GM12878 (cell line): ENCODE data around the gene PCK2. TPM values are rescaled to one million over a fixed set of nuclear protein-coding genes. Genes with fewer than 3 reads are reported as not detected.

Experiments
- GATAD2B ChIP-seq: fragments of 450-650 bp; conservative IDR thresholded peaks from 2 replicates; pipeline ENCODE4 v1.6.1; 2017; ENCODE audit warnings: low read depth, mild to moderate bottlenecking, moderate library complexity
- IRF4 ChIP-seq: IDR thresholded peaks from 2 replicates; pipeline ENCODE4 v1.6.1; 2011; ENCODE audit warnings: low read depth, low read length
- KAT2A ChIP-seq: conservative IDR thresholded peaks from 2 replicates; pipeline ENCODE4 v1.6.1; 2011; ENCODE audit warnings: low read depth, low read length; ENCODE audit not compliant: control insufficient read depth
- NBN ChIP-seq: fragments of 450-650 bp; IDR thresholded peaks from 2 replicates; pipeline ENCODE4 v1.6.1; 2016
- NR2C2 ChIP-seq: IDR thresholded peaks from 2 replicates; pipeline ENCODE4 v1.6.1; 2011; ENCODE audit warnings: borderline replicate concordance, low read depth; ENCODE audit not compliant: control insufficient read depth, insufficient read length
- PAX5 ChIP-seq: IDR thresholded peaks from 2 replicates; pipeline ENCODE4 v1.6.1; 2011; ENCODE audit warnings: low read depth, low read length, borderline replicate concordance
- POLR2A ChIP-seq: IDR thresholded peaks from 2 replicates; pipeline ENCODE4 v1.6.1; 2011; ENCODE audit warnings: low read depth, mild to moderate bottlenecking, low read length
- POLR2AphosphoS5 ChIP-seq: IDR thresholded peaks from 2 replicates; pipeline ENCODE4 v1.6.1; 2011; ENCODE audit warnings: mild to moderate bottlenecking, low read length, inconsistent platforms
- STAT3 ChIP-seq: IDR thresholded peaks from 2 replicates; pipeline ENCODE4 v1.6.1; 2011; ENCODE audit warnings: low read depth, low read length, improper control_type of control experiment
- SUPT20H ChIP-seq: IDR thresholded peaks from 2 replicates; pipeline ENCODE4 v1.6.1; 2011; ENCODE audit warnings: low read depth, mild to moderate bottlenecking, low read length, moderate library complexity, borderline replicate concordance; ENCODE audit not compliant: control insufficient read depth
- polyA plus RNA-seq, 11 experiments: library from polyadenylated mRNA; depleted of rRNA in 4 of 11; unstranded in 6 of 11; stranded (reverse) in 5 of 11; fragments of >200 nt; fragmentation: Nextera tagmentation in 4 of 11; fragmentation: Illumina TruSeq in 1 of 11; extraction: Ambion mirVana in 4 of 11; extraction: Trizol in 1 of 11; gene quantifications; 1 replicate in 1 of 11; 2 replicates in 10 of 11; pipeline versions ENCODE4 v1.2.1 to v1.2.3, GENCODE V29; 2011 to 2016; ENCODE audit warnings: inconsistent platforms in 2 of 11, missing spikeins in 2 of 11, low read depth in 1 of 11
- total RNA-seq, 4 experiments: library from RNA; depleted of rRNA in 3 of 4; stranded (reverse); fragments of >200 nt in 3 of 4; fragmentation: Illumina TruSeq in 1 of 4; extraction: Trizol in 1 of 4; gene quantifications; 2 replicates each; pipeline versions ENCODE4 v1.2.1 to v1.2.3, GENCODE V29; 2013 to 2021
- TF ChIP-seq, protein P1 (sequence below): fragments of 450-650 bp; formaldehyde crosslinking; IDR thresholded peaks from 2 replicates; pipeline ENCODE4 v1.4.0; 2022; ENCODE audit warnings: mild to moderate bottlenecking, moderate library complexity
- TF ChIP-seq, protein P2 (sequence below): fragments of 450-650 bp; IDR thresholded peaks from 2 replicates; pipeline ENCODE4 v1.6.1; 2016; ENCODE audit warnings: mild to moderate bottlenecking
- TF ChIP-seq, protein P3 (sequence below): IDR thresholded peaks from 2 replicates; pipeline ENCODE4 v1.6.1; 2012; ENCODE audit warnings: low read depth, low read length, improper control_type of control experiment
- TF ChIP-seq, protein P4 (sequence below): fragments of 450-650 bp; IDR thresholded peaks from 2 replicates; pipeline ENCODE4 v1.6.1; 2017; ENCODE audit warnings: mild to moderate bottlenecking, moderate library complexity
- TF ChIP-seq, protein P5 (sequence below): fragments of 450-650 bp; formaldehyde crosslinking; IDR thresholded peaks from 2 replicates; pipeline ENCODE4 v1.5.0; 2022; ENCODE audit warnings: mild to moderate bottlenecking, missing genetic modification characterization

Gene PCK2
- total and polyA plus RNA-seq, 10 of the 15 experiments (the other 5 are each of a cell fraction or from before 2014, with no cell fraction given): 6.6 to 110 (median 44.6) TPM

DNA sequence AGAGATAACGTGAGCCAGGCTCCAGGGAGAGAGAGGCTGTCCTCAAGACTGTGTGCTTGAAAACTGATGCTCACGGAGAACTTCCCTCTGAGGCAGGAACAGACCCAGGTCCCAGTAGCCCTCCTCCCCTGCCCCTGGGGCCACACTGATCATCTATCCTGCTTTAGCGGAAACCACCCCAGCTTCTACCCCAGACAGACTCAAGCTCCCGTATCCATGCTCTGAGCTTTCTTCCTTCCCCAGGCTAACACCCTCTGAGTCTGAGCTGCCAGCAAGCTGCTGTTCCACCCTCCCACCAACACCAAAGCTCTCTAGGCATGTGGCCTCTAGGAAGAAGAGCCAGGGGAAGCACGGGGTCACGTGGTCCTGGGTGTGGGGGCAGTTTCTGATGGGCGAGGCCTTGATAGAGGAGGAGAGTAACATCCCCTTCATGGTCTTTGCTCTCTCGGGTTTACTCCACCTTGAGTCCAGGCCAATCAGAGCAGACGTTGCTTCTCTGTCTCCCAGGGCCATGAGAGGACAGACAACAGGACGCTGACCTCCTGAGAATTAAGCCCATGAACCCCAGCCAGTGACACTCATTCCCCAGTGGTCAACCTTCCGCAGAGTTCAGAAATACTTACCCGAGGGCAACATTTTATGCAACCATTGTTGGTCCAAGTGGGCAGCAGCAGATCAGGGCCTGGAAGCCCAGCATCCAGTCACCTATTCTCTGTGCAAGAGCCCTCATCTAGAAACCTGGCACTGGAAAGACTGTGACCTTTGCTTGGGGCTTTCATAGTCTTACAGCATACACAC, 1.4 kb downstream of the PCK2 start (continued):
- TF ChIP-seq, protein P1, sequence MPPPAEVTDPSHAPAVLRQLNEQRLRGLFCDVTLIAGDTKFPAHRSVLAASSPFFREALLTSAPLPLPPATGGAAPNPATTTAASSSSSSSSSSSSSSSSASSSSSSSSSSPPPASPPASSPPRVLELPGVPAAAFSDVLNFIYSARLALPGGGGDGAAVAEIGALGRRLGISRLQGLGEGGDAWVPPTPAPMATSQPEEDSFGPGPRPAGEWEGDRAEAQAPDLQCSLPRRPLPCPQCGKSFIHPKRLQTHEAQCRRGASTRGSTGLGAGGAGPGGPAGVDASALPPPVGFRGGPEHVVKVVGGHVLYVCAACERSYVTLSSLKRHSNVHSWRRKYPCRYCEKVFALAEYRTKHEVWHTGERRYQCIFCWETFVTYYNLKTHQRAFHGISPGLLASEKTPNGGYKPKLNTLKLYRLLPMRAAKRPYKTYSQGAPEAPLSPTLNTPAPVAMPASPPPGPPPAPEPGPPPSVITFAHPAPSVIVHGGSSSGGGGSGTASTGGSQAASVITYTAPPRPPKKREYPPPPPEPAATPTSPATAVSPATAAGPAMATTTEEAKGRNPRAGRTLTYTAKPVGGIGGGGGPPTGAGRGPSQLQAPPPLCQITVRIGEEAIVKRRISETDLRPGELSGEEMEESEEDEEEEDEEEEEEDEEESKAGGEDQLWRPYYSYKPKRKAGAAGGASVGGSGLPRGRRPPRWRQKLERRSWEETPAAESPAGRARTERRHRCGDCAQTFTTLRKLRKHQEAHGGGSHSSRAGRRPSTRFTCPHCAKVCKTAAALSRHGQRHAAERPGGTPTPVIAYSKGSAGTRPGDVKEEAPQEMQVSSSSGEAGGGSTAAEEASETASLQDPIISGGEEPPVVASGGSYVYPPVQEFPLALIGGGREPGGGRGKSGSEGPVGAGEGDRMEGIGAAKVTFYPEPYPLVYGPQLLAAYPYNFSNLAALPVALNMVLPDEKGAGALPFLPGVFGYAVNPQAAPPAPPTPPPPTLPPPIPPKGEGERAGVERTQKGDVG (CRISPR knock-in tag): 0 out of 2 replicates have a peak, but pooled peaks have one; percentile 57
- peak; percentile 99 for TF ChIP-seq POLR2AphosphoS5
- peak; percentile 98 for TF ChIP-seq POLR2A
- TF ChIP-seq, protein P2, sequence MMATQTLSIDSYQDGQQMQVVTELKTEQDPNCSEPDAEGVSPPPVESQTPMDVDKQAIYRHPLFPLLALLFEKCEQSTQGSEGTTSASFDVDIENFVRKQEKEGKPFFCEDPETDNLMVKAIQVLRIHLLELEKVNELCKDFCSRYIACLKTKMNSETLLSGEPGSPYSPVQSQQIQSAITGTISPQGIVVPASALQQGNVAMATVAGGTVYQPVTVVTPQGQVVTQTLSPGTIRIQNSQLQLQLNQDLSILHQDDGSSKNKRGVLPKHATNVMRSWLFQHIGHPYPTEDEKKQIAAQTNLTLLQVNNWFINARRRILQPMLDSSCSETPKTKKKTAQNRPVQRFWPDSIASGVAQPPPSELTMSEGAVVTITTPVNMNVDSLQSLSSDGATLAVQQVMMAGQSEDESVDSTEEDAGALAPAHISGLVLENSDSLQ: peak; percentile 37
- TF ChIP-seq KAT2A: no peak
- TF ChIP-seq GATAD2B: no peak; the same call in 1 of the 2 replicates
- no peak for TF ChIP-seq NR2C2
- peak; percentile 72; the same call in 1 of the 2 replicates for TF ChIP-seq IRF4
- TF ChIP-seq NBN: peak; percentile 86
- no peak for TF ChIP-seq SUPT20H
- TF ChIP-seq, protein P3, sequence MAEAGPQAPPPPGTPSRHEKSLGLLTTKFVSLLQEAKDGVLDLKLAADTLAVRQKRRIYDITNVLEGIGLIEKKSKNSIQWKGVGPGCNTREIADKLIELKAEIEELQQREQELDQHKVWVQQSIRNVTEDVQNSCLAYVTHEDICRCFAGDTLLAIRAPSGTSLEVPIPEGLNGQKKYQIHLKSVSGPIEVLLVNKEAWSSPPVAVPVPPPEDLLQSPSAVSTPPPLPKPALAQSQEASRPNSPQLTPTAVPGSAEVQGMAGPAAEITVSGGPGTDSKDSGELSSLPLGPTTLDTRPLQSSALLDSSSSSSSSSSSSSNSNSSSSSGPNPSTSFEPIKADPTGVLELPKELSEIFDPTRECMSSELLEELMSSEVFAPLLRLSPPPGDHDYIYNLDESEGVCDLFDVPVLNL: no peak
- TF ChIP-seq, protein P4, sequence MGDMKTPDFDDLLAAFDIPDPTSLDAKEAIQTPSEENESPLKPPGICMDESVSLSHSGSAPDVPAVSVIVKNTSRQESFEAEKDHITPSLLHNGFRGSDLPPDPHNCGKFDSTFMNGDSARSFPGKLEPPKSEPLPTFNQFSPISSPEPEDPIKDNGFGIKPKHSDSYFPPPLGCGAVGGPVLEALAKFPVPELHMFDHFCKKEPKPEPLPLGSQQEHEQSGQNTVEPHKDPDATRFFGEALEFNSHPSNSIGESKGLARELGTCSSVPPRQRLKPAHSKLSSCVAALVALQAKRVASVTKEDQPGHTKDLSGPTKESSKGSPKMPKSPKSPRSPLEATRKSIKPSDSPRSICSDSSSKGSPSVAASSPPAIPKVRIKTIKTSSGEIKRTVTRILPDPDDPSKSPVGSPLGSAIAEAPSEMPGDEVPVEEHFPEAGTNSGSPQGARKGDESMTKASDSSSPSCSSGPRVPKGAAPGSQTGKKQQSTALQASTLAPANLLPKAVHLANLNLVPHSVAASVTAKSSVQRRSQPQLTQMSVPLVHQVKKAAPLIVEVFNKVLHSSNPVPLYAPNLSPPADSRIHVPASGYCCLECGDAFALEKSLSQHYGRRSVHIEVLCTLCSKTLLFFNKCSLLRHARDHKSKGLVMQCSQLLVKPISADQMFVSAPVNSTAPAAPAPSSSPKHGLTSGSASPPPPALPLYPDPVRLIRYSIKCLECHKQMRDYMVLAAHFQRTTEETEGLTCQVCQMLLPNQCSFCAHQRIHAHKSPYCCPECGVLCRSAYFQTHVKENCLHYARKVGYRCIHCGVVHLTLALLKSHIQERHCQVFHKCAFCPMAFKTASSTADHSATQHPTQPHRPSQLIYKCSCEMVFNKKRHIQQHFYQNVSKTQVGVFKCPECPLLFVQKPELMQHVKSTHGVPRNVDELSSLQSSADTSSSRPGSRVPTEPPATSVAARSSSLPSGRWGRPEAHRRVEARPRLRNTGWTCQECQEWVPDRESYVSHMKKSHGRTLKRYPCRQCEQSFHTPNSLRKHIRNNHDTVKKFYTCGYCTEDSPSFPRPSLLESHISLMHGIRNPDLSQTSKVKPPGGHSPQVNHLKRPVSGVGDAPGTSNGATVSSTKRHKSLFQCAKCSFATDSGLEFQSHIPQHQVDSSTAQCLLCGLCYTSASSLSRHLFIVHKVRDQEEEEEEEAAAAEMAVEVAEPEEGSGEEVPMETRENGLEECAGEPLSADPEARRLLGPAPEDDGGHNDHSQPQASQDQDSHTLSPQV: no peak
- TF ChIP-seq STAT3: peak; percentile 62; the same call in 1 of the 2 replicates
- TF ChIP-seq, protein P5, sequence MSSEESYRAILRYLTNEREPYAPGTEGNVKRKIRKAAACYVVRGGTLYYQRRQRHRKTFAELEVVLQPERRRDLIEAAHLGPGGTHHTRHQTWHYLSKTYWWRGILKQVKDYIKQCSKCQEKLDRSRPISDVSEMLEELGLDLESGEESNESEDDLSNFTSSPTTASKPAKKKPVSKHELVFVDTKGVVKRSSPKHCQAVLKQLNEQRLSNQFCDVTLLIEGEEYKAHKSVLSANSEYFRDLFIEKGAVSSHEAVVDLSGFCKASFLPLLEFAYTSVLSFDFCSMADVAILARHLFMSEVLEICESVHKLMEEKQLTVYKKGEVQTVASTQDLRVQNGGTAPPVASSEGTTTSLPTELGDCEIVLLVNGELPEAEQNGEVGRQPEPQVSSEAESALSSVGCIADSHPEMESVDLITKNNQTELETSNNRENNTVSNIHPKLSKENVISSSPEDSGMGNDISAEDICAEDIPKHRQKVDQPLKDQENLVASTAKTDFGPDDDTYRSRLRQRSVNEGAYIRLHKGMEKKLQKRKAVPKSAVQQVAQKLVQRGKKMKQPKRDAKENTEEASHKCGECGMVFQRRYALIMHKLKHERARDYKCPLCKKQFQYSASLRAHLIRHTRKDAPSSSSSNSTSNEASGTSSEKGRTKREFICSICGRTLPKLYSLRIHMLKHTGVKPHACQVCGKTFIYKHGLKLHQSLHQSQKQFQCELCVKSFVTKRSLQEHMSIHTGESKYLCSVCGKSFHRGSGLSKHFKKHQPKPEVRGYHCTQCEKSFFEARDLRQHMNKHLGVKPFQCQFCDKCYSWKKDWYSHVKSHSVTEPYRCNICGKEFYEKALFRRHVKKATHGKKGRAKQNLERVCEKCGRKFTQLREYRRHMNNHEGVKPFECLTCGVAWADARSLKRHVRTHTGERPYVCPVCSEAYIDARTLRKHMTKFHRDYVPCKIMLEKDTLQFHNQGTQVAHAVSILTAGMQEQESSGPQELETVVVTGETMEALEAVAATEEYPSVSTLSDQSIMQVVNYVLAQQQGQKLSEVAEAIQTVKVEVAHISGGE (CRISPR knock-in tag): peak; percentile 33; the same call in 1 of the 2 replicates
- TF ChIP-seq PAX5: peak; percentile 76
